Measurements from ENCODE around the gene NRN1L. TPM values are rescaled to one million over a fixed set of nuclear protein-coding genes. Genes with fewer than 3 reads are reported as not detected.

NRN1L gene
- total and polyA plus RNA-seq, 4 donors: 1.5 to 3.2 (median 2.1) TPM; not detected in 1

DNA sequence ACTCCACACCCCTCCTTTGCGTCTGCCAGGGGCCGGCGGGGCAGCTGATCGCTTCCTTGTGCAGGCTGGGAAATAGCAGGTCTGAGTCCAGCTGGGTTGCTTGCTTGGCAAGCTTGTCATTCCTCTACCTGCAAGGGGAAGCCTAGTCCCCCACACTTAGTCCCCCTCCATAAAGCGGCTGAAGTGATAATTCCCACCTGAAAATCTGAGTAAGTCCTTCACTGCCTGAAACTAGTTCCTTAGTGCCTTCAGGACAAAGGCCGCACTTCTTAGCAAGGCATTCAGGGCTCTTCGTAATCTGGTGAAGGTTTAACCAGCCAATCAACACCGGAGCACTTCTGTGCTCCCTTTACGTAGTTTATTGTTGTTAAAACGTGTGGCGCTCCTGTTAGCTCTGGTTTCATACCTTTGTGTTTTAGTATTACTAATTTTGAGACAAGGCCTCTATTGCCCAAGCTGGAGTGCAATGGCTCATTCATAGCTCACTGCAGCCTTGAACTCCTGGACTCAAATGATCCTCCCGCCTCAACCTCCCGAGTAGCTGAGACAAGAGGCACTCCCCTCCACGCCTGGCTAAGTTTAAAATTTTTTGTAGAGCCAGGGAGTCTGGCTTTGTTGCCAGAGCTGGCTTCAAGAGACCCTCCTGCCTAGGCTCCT, 9.2 kb downstream of the NRN1L start:
- Histone ChIP-seq H3K9me3 (ENCODE audit: control insufficient read depth, low read length) (no peaks in the 10 kb centered on the region), H3K27me3 (ENCODE audit: control insufficient read depth in 1 of 2, insufficient read depth in 2 of 2, low read length in 1 of 2) (no peaks in the 10 kb centered on the region), H3K36me3 (ENCODE audit: control insufficient read depth in 1 of 2, insufficient read depth in 2 of 2, low read length in 1 of 2) (no peaks in the 10 kb centered on the region), H3K4me1 (ENCODE audit: control insufficient read depth in 1 of 2, insufficient read depth in 2 of 2, low read length in 2 of 2) (peaks cover 0 to 2% of the 10 kb centered on the region in 2 donors), H3K4me3 (ENCODE audit: low read length in 2 of 2) (peak overlapping the region; percentile 85 to 94), H3K27ac (ENCODE audit: low read depth in 1 of 2, low read length in 2 of 2) (peak overlapping the region in 1 of 2 donors; percentile 97)
- intact Hi-C loops (cut with DNase I): loop anchor here in 1 of 2 donors (2.0 kb wide), 1 partner anchor 51 kb away; the partner anchor contains the start of gene THAP11
- DNase-seq (no peak), ATAC-seq (ENCODE audit: low FRiP score) (no peak)
- 22 to 24% methylated on average over 14 of the region's 14 CpGs for WGBS, 2 donors

DNA sequence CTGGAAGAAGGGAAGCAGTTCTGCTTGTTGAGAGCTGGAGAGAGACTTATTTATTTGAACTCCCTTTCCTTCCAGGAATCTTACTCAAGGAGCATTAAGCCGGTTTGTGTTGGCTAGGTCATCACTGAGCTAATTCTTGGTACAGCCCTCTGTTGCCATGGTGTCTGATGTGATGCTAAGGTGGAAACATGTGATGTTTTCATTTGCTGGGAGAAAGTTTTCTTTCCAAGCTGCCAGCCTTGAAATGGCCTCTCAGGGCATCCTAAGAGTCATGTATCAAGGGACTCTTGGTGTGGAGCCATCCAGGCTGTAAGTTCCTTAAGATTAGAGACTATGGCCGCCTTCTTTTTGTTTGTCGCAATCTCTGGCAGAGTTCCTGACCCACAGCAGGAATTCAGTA, 12.5 kb downstream of the NRN1L start:
- intact Hi-C loops (cut with DNase I): no loop called here
- Histone ChIP-seq H3K27ac (ENCODE audit: low read depth in 1 of 2, low read length in 2 of 2) (peak overlapping the region in 1 of 2 donors; percentile 91), H3K4me3 (ENCODE audit: low read length in 2 of 2) (no peak overlapping the region), H3K27me3 (ENCODE audit: control insufficient read depth in 1 of 2, insufficient read depth in 2 of 2, low read length in 1 of 2) (no peaks in the 10 kb centered on the region), H3K4me1 (ENCODE audit: control insufficient read depth in 1 of 2, insufficient read depth in 2 of 2, low read length in 2 of 2) (peaks cover 0 to 2% of the 10 kb centered on the region in 2 donors), H3K9me3 (ENCODE audit: control insufficient read depth, low read length) (no peaks in the 10 kb centered on the region), H3K36me3 (ENCODE audit: control insufficient read depth in 1 of 2, insufficient read depth in 2 of 2, low read length in 1 of 2) (peaks cover 0 to 2% of the 10 kb centered on the region in 2 donors)
- ATAC-seq (ENCODE audit: low FRiP score) (peak; percentile 85), DNase-seq (peak in 1 of 2 donors; percentile 69)
- WGBS, 2 donors: 2 to 4% methylated on average over 3 of the region's 3 CpGs

DNA sequence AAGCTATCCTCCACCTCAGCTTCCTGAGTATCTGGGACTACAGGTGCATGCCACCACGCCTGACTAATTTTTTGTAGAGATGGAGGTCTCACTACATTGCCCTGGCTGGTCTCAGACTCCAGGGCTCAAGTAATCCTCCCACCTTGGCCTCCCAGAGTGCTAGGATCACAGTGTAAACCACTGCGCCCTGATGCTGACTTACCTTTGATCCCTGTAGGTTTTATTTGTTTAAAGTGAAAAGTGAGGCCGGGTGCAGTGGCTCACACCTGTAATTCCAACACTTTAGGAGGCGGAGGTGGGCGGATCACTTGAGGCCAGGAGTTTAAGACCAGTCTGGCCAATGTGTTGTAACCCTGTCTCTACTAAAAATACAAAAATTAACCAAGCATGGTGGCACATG, 17.0 kb downstream of the NRN1L start:
- H3K36me3 ChIP-seq (ENCODE audit: control insufficient read depth in 1 of 2, insufficient read depth in 2 of 2, low read length in 1 of 2): peaks cover 0 to 2% of the 10 kb centered on the region in 2 donors
- peaks cover 0 to 2% of the 10 kb centered on the region in 2 donors for H3K4me1 ChIP-seq (ENCODE audit: control insufficient read depth in 1 of 2, insufficient read depth in 2 of 2, low read length in 2 of 2)
- no peak overlapping the region for H3K27ac ChIP-seq (ENCODE audit: low read depth in 1 of 2, low read length in 2 of 2)
- 93 to 94% methylated on average over 5 of the region's 5 CpGs for WGBS, 2 donors
- no peaks in the 10 kb centered on the region for H3K27me3 ChIP-seq (ENCODE audit: control insufficient read depth in 1 of 2, insufficient read depth in 2 of 2, low read length in 1 of 2)
- intact Hi-C loops (cut with DNase I): no loop called here
- no peaks in the 10 kb centered on the region for H3K9me3 ChIP-seq (ENCODE audit: control insufficient read depth, low read length)
- no peak for ATAC-seq (ENCODE audit: low FRiP score)
- H3K4me3 ChIP-seq (ENCODE audit: low read length in 2 of 2): no peak overlapping the region
- no peak for DNase-seq

DNA sequence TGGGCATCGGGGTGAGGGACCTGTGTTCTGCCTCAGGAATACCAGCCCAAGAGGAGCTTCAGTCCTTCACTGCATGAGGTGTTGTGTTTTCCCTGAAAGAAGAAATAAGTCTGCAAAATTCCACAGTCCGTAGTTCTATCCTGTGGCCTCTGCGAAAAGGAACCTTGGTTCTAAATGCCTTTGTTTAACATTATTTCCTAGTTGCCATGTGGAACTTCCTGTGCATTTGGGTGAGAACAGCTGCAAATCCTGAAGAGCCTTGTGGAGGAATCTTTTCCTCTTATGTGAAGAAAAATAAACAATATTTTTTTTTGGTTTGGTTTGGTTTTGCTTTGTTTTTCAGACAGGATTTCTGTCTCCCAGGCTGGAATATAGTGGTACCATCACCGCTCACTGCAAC, 18.1 kb downstream of the NRN1L start:
- Histone ChIP-seq H3K27me3 (ENCODE audit: control insufficient read depth in 1 of 2, insufficient read depth in 2 of 2, low read length in 1 of 2) (no peaks in the 10 kb centered on the region), H3K4me1 (ENCODE audit: control insufficient read depth in 1 of 2, insufficient read depth in 2 of 2, low read length in 2 of 2) (no peaks in the 10 kb centered on the region), H3K27ac (ENCODE audit: low read depth in 1 of 2, low read length in 2 of 2) (no peak overlapping the region), H3K4me3 (ENCODE audit: low read length in 2 of 2) (no peak overlapping the region), H3K36me3 (ENCODE audit: control insufficient read depth in 1 of 2, insufficient read depth in 2 of 2, low read length in 1 of 2) (peaks cover 0 to 2% of the 10 kb centered on the region in 2 donors), H3K9me3 (ENCODE audit: control insufficient read depth, low read length) (no peaks in the 10 kb centered on the region)
- intact Hi-C loops (cut with DNase I): no loop called here
- WGBS, 2 donors: 81 to 85% methylated on average over 4 of the region's 4 CpGs
- no peak for DNase-seq
- no peak for ATAC-seq (ENCODE audit: low FRiP score)

GRCh38 chr16:67907397-67908180, 22.9 kb downstream of the NRN1L start:
- intact Hi-C loops (cut with DNase I): no loop called here
- Histone ChIP-seq H3K4me3 (ENCODE audit: low read length in 2 of 2) (no peak overlapping the region), H3K9me3 (ENCODE audit: control insufficient read depth, low read length) (no peaks in the 10 kb centered on the region), H3K27me3 (ENCODE audit: control insufficient read depth in 1 of 2, insufficient read depth in 2 of 2, low read length in 1 of 2) (no peaks in the 10 kb centered on the region), H3K27ac (ENCODE audit: low read depth in 1 of 2, low read length in 2 of 2) (no peak overlapping the region), H3K36me3 (ENCODE audit: control insufficient read depth in 1 of 2, insufficient read depth in 2 of 2, low read length in 1 of 2) (peaks cover 0 to 7% of the 10 kb centered on the region in 2 donors), H3K4me1 (ENCODE audit: control insufficient read depth in 1 of 2, insufficient read depth in 2 of 2, low read length in 2 of 2) (no peaks in the 10 kb centered on the region)
- ATAC-seq (ENCODE audit: low FRiP score): no peak
- 91% methylated on average over 11 of the region's 11 CpGs for WGBS, 2 donors
- DNase-seq: no peak

GRCh38 chr16:67909056-67909742, 24.5 kb downstream of the NRN1L start:
- 94% methylated on average over 36 of the region's 36 CpGs for WGBS, 2 donors
- intact Hi-C loops (cut with DNase I): no loop called here
- H3K36me3 ChIP-seq (ENCODE audit: control insufficient read depth in 1 of 2, insufficient read depth in 2 of 2, low read length in 1 of 2): peaks cover 0 to 7% of the 10 kb centered on the region in 2 donors

DNA sequence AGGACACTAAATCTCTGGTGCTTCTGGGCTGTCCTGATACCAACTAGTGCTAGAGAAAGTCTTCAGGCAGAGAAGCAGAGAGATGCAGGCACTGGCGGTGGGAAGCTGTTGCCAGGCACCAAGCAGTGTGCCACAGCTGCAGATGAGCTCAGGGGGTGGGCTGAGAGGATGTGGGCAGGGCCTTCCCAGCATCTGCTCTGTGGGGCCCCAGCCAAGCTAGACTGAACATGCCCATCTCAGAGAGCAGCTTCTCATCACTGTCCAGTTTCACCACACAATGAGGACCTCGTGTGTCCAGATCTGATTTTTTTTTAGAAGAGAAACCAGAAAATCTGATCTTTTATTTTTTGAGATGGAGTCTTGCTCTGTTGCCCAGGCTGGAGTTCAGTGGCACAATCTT, 25.5 kb downstream of the NRN1L start:
- DNase-seq (no peak), ATAC-seq (ENCODE audit: low FRiP score) (no peak)
- no peak overlapping the region for H3K4me3 ChIP-seq (ENCODE audit: low read length in 2 of 2)
- WGBS, 2 donors: 66 to 67% methylated on average over 2 of the region's 2 CpGs
- H3K27ac ChIP-seq (ENCODE audit: low read depth in 1 of 2, low read length in 2 of 2): no peak overlapping the region
- no peaks in the 10 kb centered on the region for H3K9me3 ChIP-seq (ENCODE audit: control insufficient read depth, low read length)
- intact Hi-C loops (cut with DNase I): no loop called here
- no peaks in the 10 kb centered on the region for H3K4me1 ChIP-seq (ENCODE audit: control insufficient read depth in 1 of 2, insufficient read depth in 2 of 2, low read length in 2 of 2)
- no peaks in the 10 kb centered on the region for H3K27me3 ChIP-seq (ENCODE audit: control insufficient read depth in 1 of 2, insufficient read depth in 2 of 2, low read length in 1 of 2)
- H3K36me3 ChIP-seq (ENCODE audit: control insufficient read depth in 1 of 2, insufficient read depth in 2 of 2, low read length in 1 of 2): peaks cover 0 to 7% of the 10 kb centered on the region in 2 donors

More at GRCh38 chr16:67909056-67909742, 24.5 kb downstream of the NRN1L start:
- DNase-seq: no peak
- Histone ChIP-seq H3K4me3 (ENCODE audit: low read length in 2 of 2) (no peak overlapping the region), H3K27ac (ENCODE audit: low read depth in 1 of 2, low read length in 2 of 2) (no peak overlapping the region), H3K27me3 (ENCODE audit: control insufficient read depth in 1 of 2, insufficient read depth in 2 of 2, low read length in 1 of 2) (no peaks in the 10 kb centered on the region), H3K9me3 (ENCODE audit: control insufficient read depth, low read length) (no peaks in the 10 kb centered on the region), H3K4me1 (ENCODE audit: control insufficient read depth in 1 of 2, insufficient read depth in 2 of 2, low read length in 2 of 2) (no peaks in the 10 kb centered on the region)
- ATAC-seq (ENCODE audit: low FRiP score): no peak

DNA sequence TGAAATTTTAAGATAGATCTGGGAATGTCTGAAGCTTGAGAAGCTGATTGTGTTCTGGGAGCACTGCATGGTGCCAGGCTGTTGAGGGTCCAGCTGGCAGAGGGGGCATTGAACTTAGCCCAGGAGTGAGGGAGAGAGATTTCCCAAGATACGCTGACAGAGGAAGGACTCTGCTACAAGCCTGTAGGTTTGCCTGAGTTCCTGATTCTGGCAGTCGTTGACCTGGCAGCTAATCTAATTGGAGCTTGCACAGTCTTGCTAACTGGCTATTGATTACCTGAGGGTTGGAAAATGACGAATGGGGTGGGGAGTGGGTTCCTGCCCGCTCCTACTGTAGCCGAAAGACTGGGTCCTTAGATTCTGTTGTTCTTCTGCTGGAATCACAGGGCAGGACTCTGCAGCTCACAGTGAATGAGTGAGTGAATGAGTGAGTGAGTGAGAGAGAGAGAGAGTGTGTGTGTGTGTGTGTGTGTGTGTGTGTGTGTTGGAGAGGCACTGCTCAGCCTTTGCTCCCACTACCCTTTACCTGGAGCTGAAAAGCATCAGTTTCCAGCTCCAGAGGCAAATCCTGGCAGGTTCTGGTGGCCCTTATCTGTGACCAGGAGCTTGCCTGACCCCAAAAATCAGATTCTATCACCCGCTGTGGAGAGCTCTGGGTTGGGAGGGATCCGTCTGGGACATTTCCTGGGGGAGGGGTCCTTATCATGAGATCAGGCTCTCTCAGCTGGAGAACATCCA, 30.2 kb downstream of the NRN1L start:
- no peaks in the 10 kb centered on the region for H3K4me1 ChIP-seq (ENCODE audit: control insufficient read depth in 1 of 2, insufficient read depth in 2 of 2, low read length in 2 of 2)
- H3K9me3 ChIP-seq (ENCODE audit: control insufficient read depth, low read length): no peaks in the 10 kb centered on the region
- H3K4me3 ChIP-seq (ENCODE audit: low read length in 2 of 2): no peak overlapping the region
- H3K27me3 ChIP-seq (ENCODE audit: control insufficient read depth in 1 of 2, insufficient read depth in 2 of 2, low read length in 1 of 2): no peaks in the 10 kb centered on the region
- no peaks in the 10 kb centered on the region for H3K36me3 ChIP-seq (ENCODE audit: control insufficient read depth in 1 of 2, insufficient read depth in 2 of 2, low read length in 1 of 2)
- ATAC-seq (ENCODE audit: low FRiP score) (no peak), DNase-seq (no peak)
- intact Hi-C loops (cut with DNase I): no loop called here
- 58 to 70% methylated on average over 7 of the region's 7 CpGs for WGBS, 2 donors
- no peak overlapping the region for H3K27ac ChIP-seq (ENCODE audit: low read depth in 1 of 2, low read length in 2 of 2)
